ENCODE data around the gene PSMA1.

- TF ChIP-seq, protein P1, sequence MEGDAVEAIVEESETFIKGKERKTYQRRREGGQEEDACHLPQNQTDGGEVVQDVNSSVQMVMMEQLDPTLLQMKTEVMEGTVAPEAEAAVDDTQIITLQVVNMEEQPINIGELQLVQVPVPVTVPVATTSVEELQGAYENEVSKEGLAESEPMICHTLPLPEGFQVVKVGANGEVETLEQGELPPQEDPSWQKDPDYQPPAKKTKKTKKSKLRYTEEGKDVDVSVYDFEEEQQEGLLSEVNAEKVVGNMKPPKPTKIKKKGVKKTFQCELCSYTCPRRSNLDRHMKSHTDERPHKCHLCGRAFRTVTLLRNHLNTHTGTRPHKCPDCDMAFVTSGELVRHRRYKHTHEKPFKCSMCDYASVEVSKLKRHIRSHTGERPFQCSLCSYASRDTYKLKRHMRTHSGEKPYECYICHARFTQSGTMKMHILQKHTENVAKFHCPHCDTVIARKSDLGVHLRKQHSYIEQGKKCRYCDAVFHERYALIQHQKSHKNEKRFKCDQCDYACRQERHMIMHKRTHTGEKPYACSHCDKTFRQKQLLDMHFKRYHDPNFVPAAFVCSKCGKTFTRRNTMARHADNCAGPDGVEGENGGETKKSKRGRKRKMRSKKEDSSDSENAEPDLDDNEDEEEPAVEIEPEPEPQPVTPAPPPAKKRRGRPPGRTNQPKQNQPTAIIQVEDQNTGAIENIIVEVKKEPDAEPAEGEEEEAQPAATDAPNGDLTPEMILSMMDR (IDR thresholded peaks at IDR 0.05): no peak
- TF ChIP-seq POLR2A (IDR thresholded peaks at IDR 0.05) (no peak), POLR2AphosphoS5 (IDR thresholded peaks at IDR 0.05) (no peak)
Observed at GRCh38 chr11:14506532-14506931, 13.7 kb downstream of the PSMA1 start.
